Activated CD4-positive, alpha-beta T cell treated with anti-CD3 and anti-CD28 coated beads for 36 hours (primary cell): ENCODE results near the gene GALNT13. TPM values are rescaled to one million over a fixed set of nuclear protein-coding genes. Genes with fewer than 3 reads are reported as not detected.

Experiments
- ATAC-seq: fragments of 200-7000 bp; cut with Tn5 transposase; one replicate; pipeline ENCODE4 v1.10.0; 2021; ENCODE audit warnings: mild to moderate bottlenecking, moderate library complexity
- CTCF ChIA-PET: fragments of 350-600 bp; sonication (Branson Sonifier 250); formaldehyde crosslinking; loops from one replicate; lab custom pipeline; 2021; ENCODE audit warnings: antibody characterized with exemption; lab: Charles Lee
- POLR2A ChIA-PET: fragments of 350-600 bp; sonication (Branson Sonifier 250); formaldehyde crosslinking; loops from one replicate; lab custom pipeline; 2021; ENCODE audit warnings: antibody characterized with exemption, inconsistent platforms; lab: Charles Lee
- DNase-seq: peaks from one replicate; pipeline ENCODE4 v3.0.0-alpha.2; 2020
- H3K27ac Mint-ChIP-seq: one replicate; pipeline ENCODE4 v1.8.0; 2021; ENCODE audit warnings: mixed read lengths
- H3K27me3 Mint-ChIP-seq: one replicate; pipeline ENCODE4 v1.8.0; 2021; ENCODE audit warnings: mixed read lengths
- H3K36me3 Mint-ChIP-seq: one replicate; pipeline ENCODE4 v1.8.0; 2021; ENCODE audit warnings: low read depth, mixed read lengths
- H3K4me1 Mint-ChIP-seq: one replicate; pipeline ENCODE4 v1.8.0; 2021; ENCODE audit warnings: mixed read lengths
- H3K4me3 Mint-ChIP-seq: one replicate; pipeline ENCODE4 v1.8.0; 2021; ENCODE audit warnings: mild to moderate bottlenecking, moderate library complexity, mixed read lengths
- H3K9me3 Mint-ChIP-seq: one replicate; pipeline ENCODE4 v1.8.0; 2021; ENCODE audit warnings: low read depth, mixed read lengths
- intact Hi-C, 2 experiments: fragments of 100-400 bp; cut with DNase I in 1 of 2; cut with micrococcal nuclease in 1 of 2; formaldehyde crosslinking; loops; one replicate each; pipeline versions ENCODE4 v1.14.2 to v1.15.1; 2022 to 2024; cut with DNase I, micrococcal nuclease
- total RNA-seq, 2 experiments: library from RNA; stranded (reverse); gene quantifications; one replicate each; pipeline ENCODE4 v1.2.3, GENCODE V29; 2021

Gene GALNT13
- total RNA-seq, 2 experiments from 2014 or later: not detected

- intact Hi-C loops: no loop called here
Observed at GRCh38 chr2:154392256-154392655, 520.5 kb downstream of the GALNT13 start.

GRCh38 chr2:154394600-154394999 lies 522.9 kb downstream of the GALNT13 start:
- Mint-ChIP-seq H3K4me3 (no peak overlapping the region), H3K27ac (no peak overlapping the region), H3K27me3 (peaks cover 2% of the 10 kb centered on the region), H3K4me1 (no peaks in the 10 kb centered on the region), H3K36me3 (no peaks in the 10 kb centered on the region), H3K9me3 (peaks cover 8% of the 10 kb centered on the region)
- POLR2A ChIA-PET: no interaction called here
- ATAC-seq: no peak
- CTCF ChIA-PET: interaction anchor here (1.7 kb wide), 2 partner anchors 9 kb away, joined by 3 to 5 read pairs; no protein-coding TSS in a partner anchor
- intact Hi-C loops: no loop called here
- DNase-seq: no peak

More at GRCh38 chr2:154392256-154392655, 520.5 kb downstream of the GALNT13 start:
- Mint-ChIP-seq H3K27ac (no peak overlapping the region), H3K4me1 (no peaks in the 10 kb centered on the region), H3K9me3 (peaks cover 8% of the 10 kb centered on the region), H3K4me3 (no peak overlapping the region), H3K27me3 (peaks cover 2% of the 10 kb centered on the region), H3K36me3 (no peaks in the 10 kb centered on the region)
- DNase-seq: no peak
- POLR2A ChIA-PET: no interaction called here
- CTCF ChIA-PET: no interaction called here
- ATAC-seq: no peak

GRCh38 chr2:154400563-154401290 lies 529.0 kb downstream of the GALNT13 start:
- ChIA-PET POLR2A (no interaction called here), CTCF (interaction anchor here (1.0 kb wide), 1 partner anchor 12 kb away, joined by 3 read pairs; no protein-coding TSS in a partner anchor)
- ATAC-seq (no peak), DNase-seq (no peak)
- Mint-ChIP-seq H3K4me1 (no peaks in the 10 kb centered on the region), H3K9me3 (no peaks in the 10 kb centered on the region), H3K4me3 (no peak overlapping the region), H3K27ac (no peak overlapping the region), H3K27me3 (no peaks in the 10 kb centered on the region), H3K36me3 (no peaks in the 10 kb centered on the region)
- intact Hi-C loops: no loop called here

GRCh38 chr2:154402213-154402612 lies 530.5 kb downstream of the GALNT13 start:
- no peak for ATAC-seq
- H3K27me3 Mint-ChIP-seq: no peaks in the 10 kb centered on the region
- no peaks in the 10 kb centered on the region for H3K36me3 Mint-ChIP-seq
- intact Hi-C loops: no loop called here
- H3K9me3 Mint-ChIP-seq: no peaks in the 10 kb centered on the region
- ChIA-PET CTCF (no interaction called here), POLR2A (no interaction called here)
- DNase-seq: no peak
- H3K4me3 Mint-ChIP-seq: no peak overlapping the region
- H3K27ac Mint-ChIP-seq: no peak overlapping the region
- H3K4me1 Mint-ChIP-seq: no peaks in the 10 kb centered on the region

- DNase-seq (no peak), ATAC-seq (no peak)
- Mint-ChIP-seq H3K27ac (no peak overlapping the region), H3K36me3 (no peaks in the 10 kb centered on the region), H3K27me3 (no peaks in the 10 kb centered on the region), H3K9me3 (no peaks in the 10 kb centered on the region), H3K4me1 (no peaks in the 10 kb centered on the region), H3K4me3 (no peak overlapping the region)
- CTCF ChIA-PET: interaction anchor here (1.3 kb wide), 1 partner anchor 9 kb away, joined by 3 read pairs; no protein-coding TSS in a partner anchor
- POLR2A ChIA-PET: no interaction called here
- intact Hi-C loops: no loop called here
Observed at GRCh38 chr2:154403242-154403790, 531.6 kb downstream of the GALNT13 start.

GRCh38 chr2:154408786-154409185 lies 537.1 kb downstream of the GALNT13 start:
- ChIA-PET POLR2A (no interaction called here), CTCF (no interaction called here)
- Mint-ChIP-seq H3K27ac (no peak overlapping the region), H3K9me3 (no peaks in the 10 kb centered on the region), H3K27me3 (no peaks in the 10 kb centered on the region), H3K36me3 (no peaks in the 10 kb centered on the region), H3K4me3 (no peak overlapping the region), H3K4me1 (no peaks in the 10 kb centered on the region)
- intact Hi-C loops: no loop called here
- ATAC-seq (no peak), DNase-seq (no peak)

- intact Hi-C loops: no loop called here
- ATAC-seq (no peak), DNase-seq (no peak)
- H3K27ac Mint-ChIP-seq: no peak overlapping the region
- H3K9me3 Mint-ChIP-seq: peaks cover 7% of the 10 kb centered on the region
- POLR2A ChIA-PET: no interaction called here
- no peak overlapping the region for H3K4me3 Mint-ChIP-seq
- no peaks in the 10 kb centered on the region for H3K27me3 Mint-ChIP-seq
- CTCF ChIA-PET: no interaction called here
- peaks cover 2% of the 10 kb centered on the region for H3K4me1 Mint-ChIP-seq
- H3K36me3 Mint-ChIP-seq: no peaks in the 10 kb centered on the region
Observed at GRCh38 chr2:154422251-154422650, 550.5 kb downstream of the GALNT13 start.

GRCh38 chr2:154425994-154426393 lies 554.3 kb downstream of the GALNT13 start:
- Mint-ChIP-seq H3K27ac (no peak overlapping the region), H3K27me3 (no peaks in the 10 kb centered on the region), H3K36me3 (no peaks in the 10 kb centered on the region), H3K9me3 (peaks cover 11% of the 10 kb centered on the region), H3K4me1 (peaks cover 10% of the 10 kb centered on the region), H3K4me3 (no peak overlapping the region)
- no peak for DNase-seq
- intact Hi-C loops: no loop called here
- ChIA-PET POLR2A (no interaction called here), CTCF (no interaction called here)
- ATAC-seq: no peak

GRCh38 chr2:154427453-154427852 lies 555.7 kb downstream of the GALNT13 start:
- CTCF ChIA-PET: interaction anchor here (0.6 kb wide), 1 partner anchor 941 kb away, joined by 3 read pairs; no protein-coding TSS in a partner anchor
- ATAC-seq (no peak), DNase-seq (no peak)
- Mint-ChIP-seq H3K4me1 (peaks cover 10% of the 10 kb centered on the region), H3K27ac (no peak overlapping the region), H3K4me3 (no peak overlapping the region), H3K27me3 (no peaks in the 10 kb centered on the region), H3K36me3 (no peaks in the 10 kb centered on the region), H3K9me3 (peaks cover 11% of the 10 kb centered on the region)
- intact Hi-C loops: no loop called here
- POLR2A ChIA-PET: no interaction called here

GRCh38 chr2:154428022-154428421 lies 556.3 kb downstream of the GALNT13 start:
- Mint-ChIP-seq H3K4me1 (peaks cover 10% of the 10 kb centered on the region), H3K4me3 (no peak overlapping the region), H3K9me3 (peaks cover 11% of the 10 kb centered on the region), H3K27me3 (no peaks in the 10 kb centered on the region), H3K27ac (no peak overlapping the region), H3K36me3 (no peaks in the 10 kb centered on the region)
- POLR2A ChIA-PET: no interaction called here
- CTCF ChIA-PET: interaction anchor here (0.6 kb wide), 1 partner anchor 940 kb away, joined by 3 read pairs; no protein-coding TSS in a partner anchor
- intact Hi-C loops: no loop called here
- DNase-seq: no peak
- ATAC-seq: no peak

GRCh38 chr2:154433010-154433409 lies 561.3 kb downstream of the GALNT13 start:
- H3K4me1 Mint-ChIP-seq: peaks cover 10% of the 10 kb centered on the region
- ATAC-seq: no peak
- CTCF ChIA-PET: no interaction called here

GRCh38 chr2:154437104-154437503 lies 565.4 kb downstream of the GALNT13 start:
- POLR2A ChIA-PET: no interaction called here

More at GRCh38 chr2:154433010-154433409, 561.3 kb downstream of the GALNT13 start:
- Mint-ChIP-seq H3K36me3 (no peaks in the 10 kb centered on the region), H3K27ac (no peak overlapping the region), H3K27me3 (no peaks in the 10 kb centered on the region), H3K9me3 (peaks cover 4% of the 10 kb centered on the region), H3K4me3 (no peak overlapping the region)
- POLR2A ChIA-PET: no interaction called here
- DNase-seq: no peak
- intact Hi-C loops: no loop called here

More at GRCh38 chr2:154437104-154437503, 565.4 kb downstream of the GALNT13 start:
- Mint-ChIP-seq H3K27me3 (no peaks in the 10 kb centered on the region), H3K36me3 (no peaks in the 10 kb centered on the region), H3K9me3 (no peaks in the 10 kb centered on the region), H3K4me3 (no peak overlapping the region), H3K27ac (no peak overlapping the region), H3K4me1 (peaks cover 7% of the 10 kb centered on the region)
- DNase-seq: no peak
- intact Hi-C loops: no loop called here
- no peak for ATAC-seq
- CTCF ChIA-PET: no interaction called here
